ENCODE measurements around the gene FRAS1.
"Not testable (repeated sequence)": the region's sequence is repeated elsewhere in the genome, so short reads cannot be mapped to it uniquely, and the experiment has no call there.

The FRAS1 gene

GRCh38 chr4:78169728-78170127 is 112.6 kb downstream of the FRAS1 start:
- H3K4me3 ChIP-seq (replicated peaks; ENCODE audit: low read depth, low read length): no peak overlapping the region
- DNase-seq (ENCODE audit: extremely low read depth, low read depth): no peak
- TF ChIP-seq, protein P1, sequence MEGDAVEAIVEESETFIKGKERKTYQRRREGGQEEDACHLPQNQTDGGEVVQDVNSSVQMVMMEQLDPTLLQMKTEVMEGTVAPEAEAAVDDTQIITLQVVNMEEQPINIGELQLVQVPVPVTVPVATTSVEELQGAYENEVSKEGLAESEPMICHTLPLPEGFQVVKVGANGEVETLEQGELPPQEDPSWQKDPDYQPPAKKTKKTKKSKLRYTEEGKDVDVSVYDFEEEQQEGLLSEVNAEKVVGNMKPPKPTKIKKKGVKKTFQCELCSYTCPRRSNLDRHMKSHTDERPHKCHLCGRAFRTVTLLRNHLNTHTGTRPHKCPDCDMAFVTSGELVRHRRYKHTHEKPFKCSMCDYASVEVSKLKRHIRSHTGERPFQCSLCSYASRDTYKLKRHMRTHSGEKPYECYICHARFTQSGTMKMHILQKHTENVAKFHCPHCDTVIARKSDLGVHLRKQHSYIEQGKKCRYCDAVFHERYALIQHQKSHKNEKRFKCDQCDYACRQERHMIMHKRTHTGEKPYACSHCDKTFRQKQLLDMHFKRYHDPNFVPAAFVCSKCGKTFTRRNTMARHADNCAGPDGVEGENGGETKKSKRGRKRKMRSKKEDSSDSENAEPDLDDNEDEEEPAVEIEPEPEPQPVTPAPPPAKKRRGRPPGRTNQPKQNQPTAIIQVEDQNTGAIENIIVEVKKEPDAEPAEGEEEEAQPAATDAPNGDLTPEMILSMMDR (IDR thresholded peaks at IDR 0.05; ENCODE audit: low read depth, low read length, missing control alignments): no peak

DNA sequence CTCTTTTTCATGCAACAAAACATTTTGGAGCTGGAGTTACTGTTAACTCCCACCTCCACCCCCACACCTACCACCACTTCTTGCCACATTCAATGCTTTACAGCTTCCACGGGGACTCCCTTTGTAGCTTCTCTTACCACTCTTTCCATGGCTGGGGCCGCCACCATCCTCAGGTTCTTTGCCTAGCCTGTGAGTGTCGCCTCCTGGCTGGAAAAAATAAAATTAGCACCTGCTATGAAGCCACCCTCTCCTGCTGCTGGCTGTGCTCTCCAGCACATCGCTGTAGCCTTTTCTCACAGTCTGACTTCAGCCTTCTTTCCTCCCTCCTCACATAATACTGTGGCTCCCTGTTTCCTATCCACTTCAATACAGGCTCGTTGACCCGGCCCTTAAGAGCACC is 114.4 kb downstream of the FRAS1 start:
- H3K4me3 ChIP-seq (replicated peaks; ENCODE audit: low read depth, low read length): no peak overlapping the region
- DNase-seq (ENCODE audit: extremely low read depth, low read depth): no peak
- TF ChIP-seq, protein P1 (IDR thresholded peaks at IDR 0.05; ENCODE audit: low read depth, low read length, missing control alignments): no peak

DNA sequence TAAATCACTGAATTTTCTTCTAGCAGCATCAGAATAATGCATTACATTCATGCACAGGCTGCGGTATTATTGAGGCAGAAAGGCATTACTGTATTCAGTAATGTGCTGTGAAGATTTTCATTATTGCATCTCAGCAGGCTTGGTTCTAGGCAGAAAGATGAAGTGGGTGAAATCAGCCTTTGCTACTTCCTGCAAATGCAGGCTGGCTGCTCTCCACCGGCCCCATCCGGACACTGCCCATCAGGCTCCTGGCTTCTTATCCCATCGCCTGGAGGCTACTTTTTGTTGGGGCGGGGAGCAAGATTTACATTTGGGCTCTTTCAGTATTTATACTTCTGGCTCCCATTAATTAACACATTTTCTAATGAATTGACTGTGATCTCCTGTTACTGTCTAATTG is 117.8 kb downstream of the FRAS1 start:
- DNase-seq (ENCODE audit: extremely low read depth, low read depth): no peak

DNA sequence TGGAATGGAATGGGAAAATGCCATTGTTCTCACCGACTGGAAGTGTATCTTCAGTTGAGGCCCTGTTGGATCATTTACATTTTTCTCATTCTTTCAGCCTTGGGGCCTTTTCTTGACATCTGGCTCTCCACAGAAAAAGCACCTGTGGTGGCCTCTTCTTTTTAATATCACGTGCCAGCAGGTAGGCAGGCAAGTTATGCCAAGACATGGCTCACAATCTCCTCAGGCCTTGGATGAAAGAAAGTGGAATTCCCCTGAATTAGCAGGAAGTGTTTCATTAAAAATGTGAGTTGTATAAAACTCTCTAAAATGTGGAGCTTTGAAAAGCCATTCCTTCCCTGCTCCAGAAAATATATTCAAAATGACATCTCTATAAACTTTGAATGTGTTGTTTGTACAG is 122.1 kb downstream of the FRAS1 start:
- no peak for DNase-seq (ENCODE audit: extremely low read depth, low read depth)
- TF ChIP-seq, protein P1 (IDR thresholded peaks at IDR 0.05; ENCODE audit: low read depth, low read length, missing control alignments): no peak
- no peak overlapping the region for H3K4me3 ChIP-seq (replicated peaks; ENCODE audit: low read depth, low read length)

More for the DNA sequence above, 117.8 kb downstream of the FRAS1 start:
- no peak overlapping the region for H3K4me3 ChIP-seq (replicated peaks; ENCODE audit: low read depth, low read length)
- TF ChIP-seq, protein P1 (IDR thresholded peaks at IDR 0.05; ENCODE audit: low read depth, low read length, missing control alignments): no peak

DNA sequence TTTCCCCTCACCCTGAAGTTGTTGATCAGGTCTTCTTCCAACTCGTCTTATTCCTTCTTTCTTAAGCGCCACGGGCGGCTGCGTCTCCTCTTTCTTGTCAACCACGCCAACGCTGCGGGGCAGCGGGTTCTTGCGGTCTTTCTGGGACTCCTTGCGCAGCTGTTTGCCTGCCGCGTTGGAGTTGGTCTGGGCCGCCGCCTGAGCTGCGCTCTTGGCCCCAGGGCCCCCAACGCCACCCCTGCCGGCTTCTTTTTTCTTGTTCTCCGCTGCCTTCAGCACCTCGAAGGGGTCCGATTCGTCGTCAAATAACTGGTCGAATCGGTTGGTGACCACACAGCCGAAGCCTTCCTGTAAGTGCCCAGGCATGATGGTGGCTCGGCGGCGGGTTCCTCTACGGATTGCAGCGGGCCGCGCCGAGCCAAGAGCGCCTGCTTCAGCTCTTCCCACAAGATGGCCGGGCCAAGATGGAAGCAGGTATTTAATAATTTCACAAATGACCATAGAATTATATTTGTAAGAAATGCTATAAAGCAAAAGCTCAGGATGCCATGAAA is 124.6 kb downstream of the FRAS1 start:
- H3K4me3 ChIP-seq (replicated peaks; ENCODE audit: low read depth, low read length); DNase-seq (ENCODE audit: extremely low read depth, low read depth): not testable (repeated sequence)

DNA sequence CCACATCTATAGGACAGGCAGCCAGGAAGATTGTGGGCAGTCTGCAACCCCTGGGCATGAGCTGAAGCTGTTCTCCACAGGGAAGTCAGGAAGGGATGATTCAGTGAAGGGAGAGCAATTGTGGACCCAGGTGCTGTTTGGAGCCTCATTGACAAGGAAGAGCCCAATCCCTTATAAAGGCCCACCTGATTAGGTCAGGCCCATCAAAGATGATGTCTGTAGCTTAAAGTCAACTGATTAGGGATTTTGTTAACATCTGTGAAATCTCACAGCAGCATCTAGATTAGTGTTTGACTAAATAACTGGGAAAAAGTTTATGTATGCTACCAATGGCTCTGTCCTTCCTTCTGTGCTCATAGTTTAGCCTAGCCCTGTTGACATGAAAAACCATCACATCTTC is 127.5 kb downstream of the FRAS1 start:
- no peak overlapping the region for H3K4me3 ChIP-seq (replicated peaks; ENCODE audit: low read depth, low read length)
- TF ChIP-seq, protein P1 (IDR thresholded peaks at IDR 0.05; ENCODE audit: low read depth, low read length, missing control alignments): no peak

GRCh38 chr4:78185117-78185516 is 128.0 kb downstream of the FRAS1 start:
- no peak for DNase-seq (ENCODE audit: extremely low read depth, low read depth)
- H3K4me3 ChIP-seq (replicated peaks; ENCODE audit: low read depth, low read length): no peak overlapping the region
- TF ChIP-seq, protein P1 (IDR thresholded peaks at IDR 0.05; ENCODE audit: low read depth, low read length, missing control alignments): no peak

More for the DNA sequence above, 127.5 kb downstream of the FRAS1 start:
- DNase-seq (ENCODE audit: extremely low read depth, low read depth): no peak

Measured in HFF-Myc (cell line).